22Rv1 (cell line): Measurements from ENCODE around the gene SFXN5.

Experiments
- H3K27ac ChIP-seq: fragments of 450-650 bp; 2 replicates; pipeline ENCODE4 v1.5.1; 2017
- ZFX ChIP-seq: fragments of 450-650 bp; IDR thresholded peaks from 2 replicates; pipeline ENCODE4 v1.6.1; 2017; ENCODE audit warnings: antibody characterized with exemption, borderline replicate concordance
- TF ChIP-seq, protein P1 (sequence below): fragments of 450-650 bp; IDR thresholded peaks from 2 replicates; pipeline ENCODE4 v1.5.1; 2017; ENCODE audit warnings: mild to moderate bottlenecking

Gene SFXN5

GRCh38 chr2:72942293-72942692 is 129.2 kb downstream of the SFXN5 start:
- no peak overlapping the region for H3K27ac ChIP-seq
- TF ChIP-seq, protein P1, sequence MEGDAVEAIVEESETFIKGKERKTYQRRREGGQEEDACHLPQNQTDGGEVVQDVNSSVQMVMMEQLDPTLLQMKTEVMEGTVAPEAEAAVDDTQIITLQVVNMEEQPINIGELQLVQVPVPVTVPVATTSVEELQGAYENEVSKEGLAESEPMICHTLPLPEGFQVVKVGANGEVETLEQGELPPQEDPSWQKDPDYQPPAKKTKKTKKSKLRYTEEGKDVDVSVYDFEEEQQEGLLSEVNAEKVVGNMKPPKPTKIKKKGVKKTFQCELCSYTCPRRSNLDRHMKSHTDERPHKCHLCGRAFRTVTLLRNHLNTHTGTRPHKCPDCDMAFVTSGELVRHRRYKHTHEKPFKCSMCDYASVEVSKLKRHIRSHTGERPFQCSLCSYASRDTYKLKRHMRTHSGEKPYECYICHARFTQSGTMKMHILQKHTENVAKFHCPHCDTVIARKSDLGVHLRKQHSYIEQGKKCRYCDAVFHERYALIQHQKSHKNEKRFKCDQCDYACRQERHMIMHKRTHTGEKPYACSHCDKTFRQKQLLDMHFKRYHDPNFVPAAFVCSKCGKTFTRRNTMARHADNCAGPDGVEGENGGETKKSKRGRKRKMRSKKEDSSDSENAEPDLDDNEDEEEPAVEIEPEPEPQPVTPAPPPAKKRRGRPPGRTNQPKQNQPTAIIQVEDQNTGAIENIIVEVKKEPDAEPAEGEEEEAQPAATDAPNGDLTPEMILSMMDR, result no peak
- TF ChIP-seq ZFX, result no peak

DNA sequence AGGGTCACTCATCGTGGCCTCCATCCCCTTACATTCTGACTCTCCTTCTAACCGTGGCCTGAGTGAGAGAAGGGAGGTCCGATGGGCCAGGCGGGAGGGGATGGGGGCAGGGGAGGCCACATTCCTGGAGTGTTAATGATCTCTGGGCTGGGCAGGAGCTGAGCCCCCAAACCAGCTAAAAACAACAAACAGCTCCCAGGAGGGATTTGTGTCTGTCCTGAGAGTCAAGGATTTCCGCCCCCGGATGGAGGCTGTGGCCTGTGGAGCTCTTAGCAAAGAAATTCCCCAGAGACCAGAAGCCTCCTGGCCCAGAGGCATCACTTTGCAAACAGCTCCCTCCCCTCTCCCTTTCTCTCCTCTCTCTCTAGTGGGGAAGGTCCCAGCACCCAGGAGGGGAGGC is 130.7 kb downstream of the SFXN5 start:
- no peak overlapping the region for H3K27ac ChIP-seq
- TF ChIP-seq, protein P1, result no peak
- no peak for TF ChIP-seq ZFX

GRCh38 chr2:72940361-72940760 is 131.2 kb downstream of the SFXN5 start:
- H3K27ac ChIP-seq, result no peak overlapping the region
- TF ChIP-seq, protein P1, result no peak
- no peak for TF ChIP-seq ZFX

GRCh38 chr2:72938455-72938854 is 133.1 kb downstream of the SFXN5 start:
- TF ChIP-seq, protein P1, result no peak
- TF ChIP-seq ZFX, result no peak
- H3K27ac ChIP-seq, result no peak overlapping the region

DNA sequence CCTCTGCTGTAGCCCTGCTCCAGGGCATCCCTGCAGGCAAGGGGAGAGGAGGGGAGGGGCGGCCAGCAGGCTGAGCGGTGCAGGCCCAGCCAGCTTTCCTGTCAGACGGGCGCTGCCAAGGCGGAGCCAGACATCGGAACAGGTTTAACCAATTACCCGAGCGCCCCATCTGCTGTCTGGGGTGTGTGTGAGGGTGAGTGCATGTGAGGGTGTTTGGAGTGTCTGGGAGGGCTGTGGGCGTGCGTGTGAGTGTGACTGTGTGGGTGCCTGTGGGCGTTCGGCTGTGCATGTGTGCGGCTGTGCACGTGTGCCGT is 134.2 kb downstream of the SFXN5 start:
- no peak overlapping the region for H3K27ac ChIP-seq
- TF ChIP-seq, protein P1, result no peak
- no peak for TF ChIP-seq ZFX

GRCh38 chr2:72936660-72937355 is 134.7 kb downstream of the SFXN5 start:
- no peak for TF ChIP-seq ZFX
- TF ChIP-seq, protein P1, result no peak
- H3K27ac ChIP-seq, result no peak overlapping the region

GRCh38 chr2:72935611-72935957 is 135.9 kb downstream of the SFXN5 start:
- no peak overlapping the region for H3K27ac ChIP-seq
- TF ChIP-seq ZFX, result no peak
- TF ChIP-seq, protein P1, result no peak
